ENCODE data around the gene AMPD2.
A peak's percentile ranks its signal among the peaks of the same experiment; 100 is the strongest.

Gene AMPD2

GRCh38 chr1:109637446-109637845 is 17.8 kb downstream of the AMPD2 start:
- H3K27ac ChIP-seq (ENCODE audit: low read depth, low read length) = no peak overlapping the region
- no peaks in the 10 kb centered on the region for H3K27me3 ChIP-seq (ENCODE audit: control insufficient read depth in 1 of 2, insufficient read depth in 2 of 2, low read length in 2 of 2)
- no peak overlapping the region for H3K4me3 ChIP-seq (ENCODE audit: low read depth in 1 of 2, low read length in 2 of 2)
- H3K4me1 ChIP-seq (ENCODE audit: control insufficient read depth in 1 of 2, insufficient read depth in 2 of 2, low read length in 2 of 2) = peaks cover 54 to 62% of the 10 kb centered on the region in 2 donors
- H3K9ac ChIP-seq (ENCODE audit: low read depth in 1 of 2, low read length in 2 of 2) = no peak overlapping the region
- no peaks in the 10 kb centered on the region for H3K36me3 ChIP-seq (ENCODE audit: control insufficient read depth in 1 of 2, insufficient read depth in 2 of 2, low read length in 2 of 2)
- no peaks in the 10 kb centered on the region for H3K9me3 ChIP-seq (ENCODE audit: control insufficient read depth in 1 of 2, low read length in 2 of 2)

- Histone ChIP-seq H3K9ac (ENCODE audit: low read depth in 1 of 2, low read length in 2 of 2) (peak overlapping the region in 1 of 2 donors; percentile 29), H3K4me3 (ENCODE audit: low read depth in 1 of 2, low read length in 2 of 2) (no peak overlapping the region), H3K27ac (ENCODE audit: low read depth, low read length) (no peak overlapping the region), H3K9me3 (ENCODE audit: control insufficient read depth in 1 of 2, low read length in 2 of 2) (no peaks in the 10 kb centered on the region), H3K36me3 (ENCODE audit: control insufficient read depth in 1 of 2, insufficient read depth in 2 of 2, low read length in 2 of 2) (no peaks in the 10 kb centered on the region), H3K4me1 (ENCODE audit: control insufficient read depth in 1 of 2, insufficient read depth in 2 of 2, low read length in 2 of 2) (peaks cover 56 to 60% of the 10 kb centered on the region in 2 donors), H3K27me3 (ENCODE audit: control insufficient read depth in 1 of 2, insufficient read depth in 2 of 2, low read length in 2 of 2) (no peaks in the 10 kb centered on the region)
Measured at GRCh38 chr1:109639063-109639840, 19.6 kb downstream of the AMPD2 start.

GRCh38 chr1:109639841-109640184 is 20.2 kb downstream of the AMPD2 start:
- Histone ChIP-seq H3K27me3 (ENCODE audit: control insufficient read depth in 1 of 2, insufficient read depth in 2 of 2, low read length in 2 of 2) (no peaks in the 10 kb centered on the region), H3K4me1 (ENCODE audit: control insufficient read depth in 1 of 2, insufficient read depth in 2 of 2, low read length in 2 of 2) (peaks cover 52 to 59% of the 10 kb centered on the region in 2 donors), H3K4me3 (ENCODE audit: low read depth in 1 of 2, low read length in 2 of 2) (no peak overlapping the region), H3K9me3 (ENCODE audit: control insufficient read depth in 1 of 2, low read length in 2 of 2) (no peaks in the 10 kb centered on the region), H3K36me3 (ENCODE audit: control insufficient read depth in 1 of 2, insufficient read depth in 2 of 2, low read length in 2 of 2) (no peaks in the 10 kb centered on the region), H3K9ac (ENCODE audit: low read depth in 1 of 2, low read length in 2 of 2) (peak overlapping the region in 1 of 2 donors; percentile 43), H3K27ac (ENCODE audit: low read depth, low read length) (no peak overlapping the region)

- H3K27ac ChIP-seq (ENCODE audit: low read depth, low read length) = no peak overlapping the region
- H3K9ac ChIP-seq (ENCODE audit: low read depth in 1 of 2, low read length in 2 of 2) = peak overlapping the region in 1 of 2 donors; percentile 43
- H3K36me3 ChIP-seq (ENCODE audit: control insufficient read depth in 1 of 2, insufficient read depth in 2 of 2, low read length in 2 of 2) = no peaks in the 10 kb centered on the region
- no peaks in the 10 kb centered on the region for H3K9me3 ChIP-seq (ENCODE audit: control insufficient read depth in 1 of 2, low read length in 2 of 2)
- H3K4me1 ChIP-seq (ENCODE audit: control insufficient read depth in 1 of 2, insufficient read depth in 2 of 2, low read length in 2 of 2) = peaks cover 46 to 55% of the 10 kb centered on the region in 2 donors
- H3K27me3 ChIP-seq (ENCODE audit: control insufficient read depth in 1 of 2, insufficient read depth in 2 of 2, low read length in 2 of 2) = no peaks in the 10 kb centered on the region
- H3K4me3 ChIP-seq (ENCODE audit: low read depth in 1 of 2, low read length in 2 of 2) = no peak overlapping the region
Measured at GRCh38 chr1:109640285-109640865, 20.7 kb downstream of the AMPD2 start.

- H3K36me3 ChIP-seq (ENCODE audit: control insufficient read depth in 1 of 2, insufficient read depth in 2 of 2, low read length in 2 of 2) = no peaks in the 10 kb centered on the region
- H3K4me1 ChIP-seq (ENCODE audit: control insufficient read depth in 1 of 2, insufficient read depth in 2 of 2, low read length in 2 of 2) = peaks cover 39 to 47% of the 10 kb centered on the region in 2 donors
- no peak overlapping the region for H3K27ac ChIP-seq (ENCODE audit: low read depth, low read length)
- no peaks in the 10 kb centered on the region for H3K27me3 ChIP-seq (ENCODE audit: control insufficient read depth in 1 of 2, insufficient read depth in 2 of 2, low read length in 2 of 2)
- H3K4me3 ChIP-seq (ENCODE audit: low read depth in 1 of 2, low read length in 2 of 2) = no peak overlapping the region
- H3K9ac ChIP-seq (ENCODE audit: low read depth in 1 of 2, low read length in 2 of 2) = no peak overlapping the region
- no peaks in the 10 kb centered on the region for H3K9me3 ChIP-seq (ENCODE audit: control insufficient read depth in 1 of 2, low read length in 2 of 2)
Measured at GRCh38 chr1:109641078-109641740, 21.6 kb downstream of the AMPD2 start.

- Histone ChIP-seq H3K9me3 (ENCODE audit: control insufficient read depth in 1 of 2, low read length in 2 of 2) (no peaks in the 10 kb centered on the region), H3K4me3 (ENCODE audit: low read depth in 1 of 2, low read length in 2 of 2) (no peak overlapping the region), H3K27ac (ENCODE audit: low read depth, low read length) (no peak overlapping the region), H3K36me3 (ENCODE audit: control insufficient read depth in 1 of 2, insufficient read depth in 2 of 2, low read length in 2 of 2) (no peaks in the 10 kb centered on the region), H3K9ac (ENCODE audit: low read depth in 1 of 2, low read length in 2 of 2) (no peak overlapping the region), H3K27me3 (ENCODE audit: control insufficient read depth in 1 of 2, insufficient read depth in 2 of 2, low read length in 2 of 2) (no peaks in the 10 kb centered on the region), H3K4me1 (ENCODE audit: control insufficient read depth in 1 of 2, insufficient read depth in 2 of 2, low read length in 2 of 2) (peaks cover 34 to 40% of the 10 kb centered on the region in 2 donors)
Measured at GRCh38 chr1:109641861-109642260, 22.2 kb downstream of the AMPD2 start.

- H3K9me3 ChIP-seq (ENCODE audit: control insufficient read depth in 1 of 2, low read length in 2 of 2) = no peaks in the 10 kb centered on the region
- H3K27ac ChIP-seq (ENCODE audit: low read depth, low read length) = no peak overlapping the region
- no peaks in the 10 kb centered on the region for H3K27me3 ChIP-seq (ENCODE audit: control insufficient read depth in 1 of 2, insufficient read depth in 2 of 2, low read length in 2 of 2)
- H3K36me3 ChIP-seq (ENCODE audit: control insufficient read depth in 1 of 2, insufficient read depth in 2 of 2, low read length in 2 of 2) = no peaks in the 10 kb centered on the region
- no peak overlapping the region for H3K9ac ChIP-seq (ENCODE audit: low read depth in 1 of 2, low read length in 2 of 2)
- peaks cover 32 to 39% of the 10 kb centered on the region in 2 donors for H3K4me1 ChIP-seq (ENCODE audit: control insufficient read depth in 1 of 2, insufficient read depth in 2 of 2, low read length in 2 of 2)
- no peak overlapping the region for H3K4me3 ChIP-seq (ENCODE audit: low read depth in 1 of 2, low read length in 2 of 2)
Measured at GRCh38 chr1:109642626-109643025, 23.0 kb downstream of the AMPD2 start.

- Histone ChIP-seq H3K9me3 (ENCODE audit: control insufficient read depth in 1 of 2, low read length in 2 of 2) (no peaks in the 10 kb centered on the region), H3K27me3 (ENCODE audit: control insufficient read depth in 1 of 2, insufficient read depth in 2 of 2, low read length in 2 of 2) (no peaks in the 10 kb centered on the region), H3K36me3 (ENCODE audit: control insufficient read depth in 1 of 2, insufficient read depth in 2 of 2, low read length in 2 of 2) (no peaks in the 10 kb centered on the region), H3K4me3 (ENCODE audit: low read depth in 1 of 2, low read length in 2 of 2) (peak overlapping the region in 1 of 2 donors; percentile 30), H3K27ac (ENCODE audit: low read depth, low read length) (no peak overlapping the region), H3K4me1 (ENCODE audit: control insufficient read depth in 1 of 2, insufficient read depth in 2 of 2, low read length in 2 of 2) (peaks cover 31 to 38% of the 10 kb centered on the region in 2 donors), H3K9ac (ENCODE audit: low read depth in 1 of 2, low read length in 2 of 2) (peak overlapping the region; percentile 41 to 70)
Measured at GRCh38 chr1:109643385-109644230, 24.0 kb downstream of the AMPD2 start.

- Histone ChIP-seq H3K36me3 (ENCODE audit: control insufficient read depth in 1 of 2, insufficient read depth in 2 of 2, low read length in 2 of 2) (no peaks in the 10 kb centered on the region), H3K9ac (ENCODE audit: low read depth in 1 of 2, low read length in 2 of 2) (no peak overlapping the region), H3K4me1 (ENCODE audit: control insufficient read depth in 1 of 2, insufficient read depth in 2 of 2, low read length in 2 of 2) (peaks cover 21 to 28% of the 10 kb centered on the region in 2 donors), H3K4me3 (ENCODE audit: low read depth in 1 of 2, low read length in 2 of 2) (peak overlapping the region in 1 of 2 donors; percentile 38), H3K27me3 (ENCODE audit: control insufficient read depth in 1 of 2, insufficient read depth in 2 of 2, low read length in 2 of 2) (no peaks in the 10 kb centered on the region), H3K27ac (ENCODE audit: low read depth, low read length) (no peak overlapping the region), H3K9me3 (ENCODE audit: control insufficient read depth in 1 of 2, low read length in 2 of 2) (no peaks in the 10 kb centered on the region)
Measured at GRCh38 chr1:109644670-109645069, 25.0 kb downstream of the AMPD2 start.
